K562 (cell line): ENCODE results near the gene USP5. TPM values are rescaled to one million over a fixed set of nuclear protein-coding genes. Genes with fewer than 3 reads are reported as not detected.

ENCODE experiments used
- AFF1 ChIP-seq, 2 experiments: fragments of 450-650 bp; IDR thresholded peaks; 2 replicates each; pipeline ENCODE4 v1.6.1; 2018; ENCODE audit warnings: mild to moderate bottlenecking in 2 of 2, low read depth in 1 of 2; ENCODE audit not compliant: partially characterized antibody in 2 of 2
- ARID3A ChIP-seq: IDR thresholded peaks from 2 replicates; pipeline ENCODE4 v1.6.1; 2012; ENCODE audit warnings: low read depth, low read length, improper control_type of control experiment, borderline replicate concordance
- C11orf30 ChIP-seq: fragments of 450-650 bp; IDR thresholded peaks from 2 replicates; pipeline ENCODE4 v1.6.1; 2016; ENCODE audit warnings: low read depth, mild to moderate bottlenecking
- CBFB ChIP-seq: sonication (generic); formaldehyde crosslinking; IDR thresholded peaks from 2 replicates; pipeline ENCODE4 v1.4.0; 2020; ENCODE audit warnings: mild to moderate bottlenecking, missing genetic modification reagents
- CREBBP ChIP-seq: IDR thresholded peaks from one replicate; pipeline ENCODE4 v1.6.1; 2012; ENCODE audit warnings: low read depth, mild to moderate bottlenecking, control low read depth, inconsistent platforms, low read length
- FIP1L1 ChIP-seq: fragments of 200-400 bp; formaldehyde crosslinking; IDR thresholded peaks from 2 replicates; pipeline ENCODE4 v1.6.1; 2018; ENCODE audit warnings: mild to moderate bottlenecking, low read depth, low read length; ENCODE audit not compliant: poor library complexity, severe bottlenecking
- GMEB1 ChIP-seq: fragments of 250-450 bp; sonication (Bioruptor Pico); IDR thresholded peaks from 2 replicates; pipeline ENCODE4 v1.4.0; 2020; ENCODE audit warnings: mild to moderate bottlenecking
- MBD2 ChIP-seq: sonication (generic); IDR thresholded peaks from 2 replicates; pipeline ENCODE4 v1.6.1; 2016; ENCODE audit warnings: low read depth, borderline replicate concordance
- MCM7 ChIP-seq, 2 experiments: fragments of 450-650 bp; IDR thresholded peaks; 2 replicates each; pipeline ENCODE4 v1.6.1; 2016 to 2018
- NELFE ChIP-seq: IDR thresholded peaks from 2 replicates; pipeline ENCODE4 v1.6.1; 2011; ENCODE audit warnings: mild to moderate bottlenecking; ENCODE audit not compliant: insufficient read depth, insufficient read length
- NR4A1 ChIP-seq, 2 experiments: fragments of 250-450 bp in 1 of 2; fragments of 450-650 bp in 1 of 2; sonication (Bioruptor Pico) in 1 of 2; IDR thresholded peaks; 2 replicates each; pipeline versions ENCODE4 v1.4.0 to v1.6.1; 2016 to 2020; ENCODE audit warnings: mild to moderate bottlenecking in 2 of 2, missing compliant biosample characterization in 1 of 2, missing genetic modification characterization in 1 of 2, moderate library complexity in 1 of 2
- RBBP5 ChIP-seq: fragments of 200-600 bp; sonication (generic); IDR thresholded peaks from 2 replicates; pipeline ENCODE4 v1.6.1; 2012; ENCODE audit warnings: borderline replicate concordance, mild to moderate bottlenecking, low read length, control low read depth, inconsistent platforms; ENCODE audit not compliant: insufficient read depth, poor library complexity, severe bottlenecking
- RBM25 ChIP-seq: fragments of 200-400 bp; formaldehyde crosslinking; IDR thresholded peaks from 2 replicates; pipeline ENCODE4 v1.6.1; 2018; ENCODE audit warnings: low read length, low read depth, moderate library complexity; ENCODE audit not compliant: severe bottlenecking
- RFX5 ChIP-seq: IDR thresholded peaks from 2 replicates; pipeline ENCODE4 v1.6.1; 2011; ENCODE audit warnings: low read depth, mild to moderate bottlenecking, improper control_type of control experiment, low read length
- SMAD4 ChIP-seq: fragments of 250-450 bp; sonication (Bioruptor Pico); conservative IDR thresholded peaks from 2 replicates; pipeline ENCODE4 v1.8.0; 2021; ENCODE audit warnings: inconsistent platforms, mild to moderate bottlenecking, moderate library complexity
- ZNF174 ChIP-seq: fragments of 250-450 bp; sonication (Bioruptor Pico); IDR thresholded peaks from 2 replicates; pipeline ENCODE4 v1.4.0; 2020; ENCODE audit warnings: mild to moderate bottlenecking
- ZNF76 ChIP-seq: fragments of 250-450 bp; sonication (Bioruptor Pico); IDR thresholded peaks from 2 replicates; pipeline ENCODE4 v1.4.0; 2020; ENCODE audit warnings: mild to moderate bottlenecking, moderate library complexity, borderline replicate concordance
- ZNF79 ChIP-seq: fragments of 250-450 bp; sonication (Bioruptor Pico); IDR thresholded peaks from 2 replicates; pipeline ENCODE4 v1.4.0; 2020; ENCODE audit warnings: low read depth, mild to moderate bottlenecking, moderate library complexity
- polyA plus RNA-seq, 8 experiments: library from polyadenylated mRNA; depleted of rRNA in 4 of 8; stranded (reverse) in 5 of 8; unstranded in 3 of 8; fragments of >200 nt; fragmentation: Nextera tagmentation in 2 of 8; fragmentation: Illumina TruSeq in 1 of 8; extraction: Ambion mirVana in 2 of 8; extraction: Trizol in 1 of 8; gene quantifications; 2 replicates each; pipeline versions ENCODE4 v1.2.1 to v1.2.3, GENCODE V29; 2011 to 2014; ENCODE audit warnings: inconsistent platforms in 1 of 8, missing spikeins in 1 of 8
- total RNA-seq, 7 experiments: library from RNA; depleted of rRNA in 6 of 7; stranded (reverse); fragments of >200 nt in 6 of 7; fragmentation: Illumina TruSeq in 2 of 7; extraction: Trizol in 2 of 7; gene quantifications; 2 replicates each; pipeline versions ENCODE4 v1.2.1 to v1.2.3, GENCODE V29; 2011 to 2021; ENCODE audit warnings: low replicate concordance in 1 of 7
- TF ChIP-seq, protein P1 (sequence below): sonication (generic); formaldehyde crosslinking; IDR thresholded peaks from 2 replicates; pipeline ENCODE4 v1.8.0; 2022; ENCODE audit warnings: mild to moderate bottlenecking, missing genetic modification reagents

Gene USP5
- total and polyA plus RNA-seq, 9 of the 15 experiments (the other 6 are each of a cell fraction or from before 2014, with no cell fraction given), result 1.4 to 107 (median 48.6) TPM

- TF ChIP-seq AFF1 (IDR thresholded peaks at IDR 0.05; ENCODE audit: low read depth in 1 of 2, partially characterized antibody in 2 of 2), result peak; percentile 92 to 100
- TF ChIP-seq C11orf30, result peak; percentile 70
- no peak for TF ChIP-seq RFX5
- peak; percentile 95; the same call in 1 of the 2 replicates for TF ChIP-seq ZNF76
- peak; percentile 82 for TF ChIP-seq RBM25
- no peak for TF ChIP-seq NELFE
- peak; percentile 82 for TF ChIP-seq GMEB1 (CRISPR knock-in tag)
- peak; percentile 99 for TF ChIP-seq MBD2
- no peak for TF ChIP-seq ARID3A
- TF ChIP-seq, protein P1, sequence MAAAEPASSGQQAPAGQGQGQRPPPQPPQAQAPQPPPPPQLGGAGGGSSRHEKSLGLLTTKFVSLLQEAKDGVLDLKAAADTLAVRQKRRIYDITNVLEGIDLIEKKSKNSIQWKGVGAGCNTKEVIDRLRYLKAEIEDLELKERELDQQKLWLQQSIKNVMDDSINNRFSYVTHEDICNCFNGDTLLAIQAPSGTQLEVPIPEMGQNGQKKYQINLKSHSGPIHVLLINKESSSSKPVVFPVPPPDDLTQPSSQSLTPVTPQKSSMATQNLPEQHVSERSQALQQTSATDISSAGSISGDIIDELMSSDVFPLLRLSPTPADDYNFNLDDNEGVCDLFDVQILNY (CRISPR knock-in tag), result no peak
- 0 out of 2 replicates have a peak, but pooled peaks have one; percentile 46 for TF ChIP-seq NR4A1 (CRISPR knock-in tag; IDR thresholded peaks at IDR 0.05)
- TF ChIP-seq NR4A1 (tag; IDR thresholded peaks at IDR 0.05), result peak; percentile 95
- no peak for TF ChIP-seq MCM7 (IDR thresholded peaks at IDR 0.05)
- TF ChIP-seq CREBBP, result no peak
- no peak for TF ChIP-seq ZNF174 (CRISPR knock-in tag)
- TF ChIP-seq RBBP5, result peak; percentile 68
- peak; percentile 86 for TF ChIP-seq SMAD4 (CRISPR knock-in tag)
- TF ChIP-seq FIP1L1, result no peak
- no peak for TF ChIP-seq CBFB (CRISPR knock-in tag)
- peak; percentile 81 for TF ChIP-seq ZNF79 (CRISPR knock-in tag)
Observed at GRCh38 chr12:6851921-6852650, at the start of gene USP5 (continued).
